HG02938 (cell line): ENCODE data around the gene BMPER.

Experiments
- ATAC-seq: cut with Tn5 transposase; IDR thresholded peaks from one replicate; pipeline ENCODE4 v1.9.1; 2021; ENCODE audit warnings: mild to moderate bottlenecking, moderate library complexity; ENCODE audit not compliant: unreplicated experiment

The BMPER gene

DNA sequence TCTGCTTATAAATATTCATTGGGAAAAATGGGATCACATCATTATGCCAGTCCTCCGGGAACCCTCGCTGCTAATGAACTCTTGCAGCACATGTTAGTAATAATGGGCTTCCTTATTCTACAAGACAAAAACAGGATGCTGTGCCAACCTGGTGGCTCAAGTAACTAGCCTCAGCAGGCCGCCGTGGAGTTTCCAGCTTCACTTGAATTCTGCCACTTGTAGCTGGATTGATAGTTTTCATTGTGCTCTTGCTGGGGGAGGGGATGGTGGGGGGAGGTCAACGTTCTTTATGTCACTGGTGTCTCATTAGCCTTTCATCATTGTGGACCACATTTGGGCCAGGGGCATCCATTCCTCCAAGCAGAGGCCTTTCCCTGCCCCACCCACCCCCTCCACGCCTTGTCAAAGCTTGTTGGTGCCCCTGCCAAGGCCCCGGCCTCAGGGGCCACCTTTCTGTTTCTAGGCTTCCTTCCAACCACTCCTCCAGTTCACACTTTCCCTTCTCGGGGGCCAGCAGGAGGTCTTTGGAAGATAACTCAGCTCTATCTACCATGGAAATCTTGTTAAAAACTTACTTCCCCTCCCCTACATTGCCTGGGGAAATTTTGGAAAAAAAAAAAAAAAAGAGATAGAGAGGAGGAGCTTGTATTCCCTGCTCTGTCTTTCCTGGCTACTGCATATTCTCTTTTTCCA is 153.9 kb downstream of the BMPER start:
- no peak for ATAC-seq

GRCh38 chr7:34060196-34060947 is 155.0 kb downstream of the BMPER start:
- no peak for ATAC-seq

DNA sequence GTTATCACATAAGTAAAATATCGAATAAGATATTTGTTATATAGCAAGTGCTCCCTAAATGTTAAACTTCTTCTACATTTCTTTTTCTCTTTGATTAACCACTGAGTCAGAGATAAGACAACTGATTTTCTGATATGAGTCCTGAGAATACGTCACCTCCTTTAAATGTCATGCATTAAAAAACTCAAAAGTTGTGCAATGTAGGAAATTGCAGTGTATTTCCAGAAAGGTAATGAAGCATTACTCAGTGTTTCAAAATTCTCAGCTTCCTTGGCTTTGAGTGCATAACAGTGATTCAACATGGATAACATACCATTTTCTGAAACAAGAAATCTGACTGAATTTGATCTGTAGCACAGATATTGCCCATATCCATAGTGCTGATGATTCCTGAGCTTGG is 155.8 kb downstream of the BMPER start:
- ATAC-seq = no peak

GRCh38 chr7:34062341-34062740 is 157.0 kb downstream of the BMPER start:
- no peak for ATAC-seq

GRCh38 chr7:34062826-34063225 is 157.5 kb downstream of the BMPER start:
- no peak for ATAC-seq

GRCh38 chr7:34064519-34065158 is 159.3 kb downstream of the BMPER start:
- ATAC-seq = no peak

DNA sequence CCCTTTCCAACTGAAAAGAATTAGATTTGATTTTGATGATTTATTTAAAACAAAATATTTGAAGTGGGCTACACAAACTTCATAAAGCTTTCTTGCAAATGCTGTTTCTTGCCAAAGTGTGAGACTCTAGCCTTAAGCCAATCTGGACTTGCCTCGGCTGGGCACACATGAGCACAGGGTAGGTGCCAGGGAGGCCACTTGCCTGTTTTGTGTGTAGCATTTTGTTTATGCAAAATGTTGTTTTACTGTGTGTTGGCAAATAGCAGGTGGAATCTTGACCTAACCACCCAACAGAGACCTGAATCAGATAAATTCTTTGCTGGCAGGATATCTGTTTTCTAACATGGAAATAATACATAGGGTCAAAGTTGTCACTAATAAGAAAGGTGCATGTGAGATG is 161.1 kb downstream of the BMPER start:
- ATAC-seq = no peak

- no peak for ATAC-seq
Observed at GRCh38 chr7:34067005-34067778, 161.9 kb downstream of the BMPER start.

DNA sequence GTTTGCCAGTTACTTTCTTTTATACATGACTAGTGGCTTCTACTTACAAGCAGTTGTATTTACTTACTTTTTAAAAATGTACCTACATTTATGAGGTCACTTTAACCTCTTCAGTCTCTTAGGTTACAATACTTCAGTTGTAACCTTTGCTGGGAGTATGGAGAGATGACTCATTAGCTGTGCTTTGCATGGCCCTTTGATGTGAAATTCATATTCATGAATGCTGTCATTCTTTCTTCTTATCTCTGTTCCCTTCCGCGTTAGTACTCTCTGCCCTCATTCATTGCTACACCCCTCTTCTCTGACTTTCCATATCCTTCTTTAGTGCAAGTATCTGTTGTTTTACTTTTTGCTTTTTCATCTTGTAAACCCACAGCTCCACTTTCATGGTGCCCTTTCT is 164.3 kb downstream of the BMPER start:
- ATAC-seq = no peak

- ATAC-seq = no peak
Observed at GRCh38 chr7:34070511-34071323, 165.4 kb downstream of the BMPER start.

DNA sequence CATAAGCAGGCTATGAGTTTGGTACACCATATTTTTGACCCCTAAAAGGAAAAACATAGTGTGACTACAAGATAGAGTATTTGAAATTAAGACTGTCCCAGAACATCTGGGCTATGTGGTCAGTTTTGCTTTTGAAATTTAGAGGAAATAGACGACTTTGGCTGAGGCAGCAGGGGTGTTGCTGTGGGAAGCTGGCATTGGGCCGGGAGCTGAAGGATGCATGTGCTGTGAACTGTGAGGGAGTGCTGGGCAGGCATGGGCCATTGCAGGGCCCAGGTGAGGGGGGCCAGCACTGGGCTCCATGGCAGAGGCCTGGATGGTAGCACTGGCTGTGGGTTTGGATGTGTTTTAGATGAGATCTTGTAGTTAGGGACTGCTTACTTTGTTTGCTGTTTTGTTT is 168.3 kb downstream of the BMPER start:
- ATAC-seq = no peak

- ATAC-seq = no peak
Observed at GRCh38 chr7:34074421-34074820, 169.1 kb downstream of the BMPER start.

DNA sequence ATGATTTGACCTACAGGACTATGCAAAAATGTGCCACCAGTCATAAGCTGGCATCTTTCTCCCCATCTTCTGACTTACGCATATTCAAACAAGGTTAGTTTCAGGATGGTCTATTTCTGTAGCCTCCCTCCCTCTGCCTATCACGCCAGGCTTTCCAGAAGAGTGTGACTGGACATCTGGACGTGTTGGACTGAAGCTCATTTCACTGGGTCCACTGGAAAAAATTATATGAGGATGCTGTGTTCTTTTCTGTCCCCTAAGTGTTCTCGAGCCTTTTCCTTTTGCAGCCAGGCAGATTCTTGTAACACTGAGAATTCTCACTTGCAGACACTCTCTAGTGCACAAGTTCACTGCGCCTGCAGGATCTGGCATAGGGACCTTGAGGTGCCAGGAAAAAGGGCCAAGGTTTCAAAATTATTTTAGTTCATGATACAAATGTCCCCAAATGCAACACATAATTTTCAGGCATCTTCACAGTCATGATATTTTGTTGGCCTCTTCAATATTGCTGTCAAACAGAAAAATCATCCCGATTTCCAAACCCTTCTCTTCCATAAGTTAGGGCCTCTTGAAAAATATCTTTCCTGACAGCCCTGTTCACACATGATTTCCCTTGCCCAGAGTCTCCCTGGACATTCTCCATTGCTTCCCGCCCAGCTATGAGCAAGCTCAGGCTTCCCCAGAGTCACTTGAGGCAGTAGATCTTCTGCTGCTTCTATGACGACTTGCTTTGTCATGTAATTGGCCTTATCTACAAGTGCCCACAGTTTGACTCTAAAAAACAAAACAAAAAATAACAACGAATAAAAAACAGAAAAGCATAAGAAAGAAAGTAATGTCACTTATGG is 170.4 kb downstream of the BMPER start:
- no peak for ATAC-seq

GRCh38 chr7:34077168-34077567 is 171.8 kb downstream of the BMPER start:
- ATAC-seq = no peak

DNA sequence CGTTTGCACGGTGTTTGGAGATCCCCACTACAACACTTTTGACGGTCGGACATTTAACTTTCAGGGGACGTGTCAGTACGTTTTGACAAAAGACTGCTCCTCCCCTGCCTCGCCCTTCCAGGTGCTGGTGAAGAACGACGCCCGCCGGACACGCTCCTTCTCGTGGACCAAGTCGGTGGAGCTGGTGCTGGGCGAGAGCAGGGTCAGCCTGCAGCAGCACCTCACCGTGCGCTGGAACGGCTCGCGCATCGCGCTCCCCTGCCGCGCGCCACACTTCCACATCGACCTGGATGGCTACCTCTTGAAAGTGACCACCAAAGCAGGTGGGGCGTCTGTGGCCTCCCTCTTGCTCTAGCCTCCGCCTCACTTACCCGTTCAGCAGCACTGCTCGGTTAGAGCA is 173.5 kb downstream of the BMPER start:
- ATAC-seq = no peak

DNA sequence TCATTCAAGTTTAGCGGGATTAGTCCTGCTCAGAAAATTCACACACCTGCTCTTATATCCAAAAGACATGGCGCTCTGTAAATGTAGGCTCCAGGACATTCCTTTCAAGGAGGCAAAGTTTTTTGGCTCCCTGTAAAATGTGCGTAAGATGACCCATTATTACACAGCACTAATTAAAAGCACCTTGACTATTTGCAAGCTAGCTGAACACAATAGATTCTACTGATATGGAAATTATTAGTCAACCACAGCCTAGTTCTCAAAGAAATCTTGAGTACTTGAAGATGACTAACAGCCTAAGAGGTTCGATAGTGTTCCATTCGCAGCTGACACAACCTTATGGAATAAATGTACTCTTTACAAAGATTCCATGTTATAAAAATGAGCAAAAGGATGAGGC is 175.2 kb downstream of the BMPER start:
- no peak for ATAC-seq

DNA sequence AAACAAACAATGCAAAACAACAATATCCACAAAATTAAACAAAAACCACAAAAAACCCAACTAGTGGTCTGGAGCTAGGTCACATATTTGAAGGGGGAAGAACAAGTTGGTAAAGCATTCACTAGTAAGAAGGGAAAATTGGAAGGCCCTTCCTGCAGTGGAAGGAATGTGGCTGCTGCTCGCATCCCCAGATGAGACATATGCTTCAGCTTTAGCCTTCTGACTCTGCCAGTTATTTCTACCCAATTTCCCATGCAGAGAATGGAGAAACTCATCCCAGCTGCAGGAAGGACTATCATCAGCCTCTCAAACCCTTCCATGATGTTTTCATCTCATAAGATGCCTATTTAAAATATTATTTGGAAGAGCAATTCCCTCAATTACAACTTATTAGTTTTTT is 176.6 kb downstream of the BMPER start:
- ATAC-seq = no peak

DNA sequence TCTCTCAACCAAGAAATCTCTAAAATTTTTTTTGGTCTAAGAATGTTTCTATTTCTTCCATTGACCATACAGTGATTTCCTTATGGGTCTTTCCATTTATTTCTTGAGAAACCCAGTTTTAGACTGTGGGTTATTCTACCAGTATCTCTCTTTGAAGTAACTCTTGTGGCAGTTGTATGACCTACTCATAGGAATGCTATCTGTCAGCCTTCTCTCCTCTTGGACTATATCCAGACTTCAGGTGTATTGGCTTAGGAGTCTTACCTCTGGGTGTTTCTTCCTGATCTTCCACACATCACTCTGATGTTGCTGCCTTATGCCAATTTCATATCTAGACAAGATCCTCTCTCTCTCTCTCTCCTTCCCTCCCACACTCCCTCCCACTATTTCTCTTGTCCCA is 178.1 kb downstream of the BMPER start:
- ATAC-seq = no peak

DNA sequence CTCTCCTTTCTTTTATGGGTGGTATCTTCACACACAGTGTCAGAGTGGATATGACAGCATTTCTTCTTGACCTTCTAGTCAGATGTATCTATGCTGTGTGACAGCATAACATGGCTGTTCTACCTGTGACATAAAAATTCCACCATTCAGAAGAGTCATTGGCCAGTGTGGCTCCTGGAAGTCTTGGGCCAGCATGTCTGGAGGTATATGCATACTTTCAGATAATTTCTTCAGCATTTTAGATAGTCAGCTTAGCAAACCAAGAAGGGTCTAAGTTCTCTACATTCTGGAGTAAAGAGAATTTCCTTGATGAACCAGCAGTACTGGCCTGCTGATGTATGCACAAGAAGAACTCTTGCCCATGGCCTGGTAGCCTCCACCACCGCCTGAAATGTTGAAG is 179.3 kb downstream of the BMPER start:
- no peak for ATAC-seq

GRCh38 chr7:34086064-34086463 is 180.7 kb downstream of the BMPER start:
- ATAC-seq = no peak
